Upper lobe of left lung (tissue), 6 donors: ENCODE results near the gene STOX1. TPM values are rescaled to one million over a fixed set of nuclear protein-coding genes. Genes with fewer than 3 reads are reported as not detected.
"Not testable (repeated sequence)": the region's sequence is repeated elsewhere in the genome, so short reads cannot be mapped to it uniquely, and the experiment has no call there.

ENCODE experiments used
- ATAC-seq, 2 donors: fragments of 200-7000 bp; cut with Tn5 transposase; one replicate each; pipeline ENCODE4 v1.9.1; 2022; ENCODE audit warnings: mild to moderate bottlenecking in 2 of 2, moderate library complexity in 2 of 2; ENCODE audit not compliant: low FRiP score in 2 of 2
- DNase-seq, 2 donors: peaks; one replicate each; pipeline ENCODE4 v3.0.0-alpha.2; 2019 to 2020
- H3K27ac ChIP-seq, 4 donors: fragments of 200-600 bp; sonication (generic); one replicate each; pipeline ENCODE4 v1.5.1; 2016 to 2019
- H3K27me3 ChIP-seq, 4 donors: fragments of 200-600 bp; sonication (generic); one replicate each; pipeline ENCODE4 v1.5.1; 2017 to 2019
- H3K36me3 ChIP-seq, 4 donors: fragments of 200-600 bp; sonication (generic); one replicate each; pipeline ENCODE4 v1.5.1; 2016 to 2019
- H3K4me1 ChIP-seq, 4 donors: fragments of 200-600 bp; sonication (generic); one replicate each; pipeline ENCODE4 v1.5.1; 2018 to 2019
- H3K4me3 ChIP-seq, 4 donors: fragments of 200-600 bp; sonication (generic); one replicate each; pipeline ENCODE4 v1.5.1; 2017 to 2019; ENCODE audit warnings: mild to moderate bottlenecking in 2 of 4, moderate library complexity in 1 of 4
- H3K9me3 ChIP-seq, 4 donors: fragments of 200-600 bp; sonication (generic); one replicate each; pipeline ENCODE4 v1.5.1; 2018 to 2019
- EP300 ChIP-seq, 4 donors: sonication (generic); formaldehyde crosslinking; IDR thresholded peaks; one replicate each; pipeline ENCODE4 v1.5.1; 2017; ENCODE audit warnings: antibody characterized with exemption in 4 of 4, control low read depth in 2 of 4
- POLR2A ChIP-seq, 4 donors: fragments of 450-650 bp; IDR thresholded peaks; one replicate each; pipeline ENCODE4 v1.5.1; 2016 to 2017; ENCODE audit warnings: antibody characterized with exemption in 4 of 4, mild to moderate bottlenecking in 2 of 4
- POLR2AphosphoS5 ChIP-seq, 2 donors: sonication (generic); formaldehyde crosslinking; IDR thresholded peaks; one replicate each; pipeline ENCODE4 v1.5.1; 2017; ENCODE audit warnings: antibody characterized with exemption in 2 of 2
- WGBS, 2 donors: methylation state at CpG; one replicate each; pipeline ENCODE4 v1.1.5; 2017 to 2018; 5-methylcytosine and 5-hydroxymethylcytosine counted together
- total RNA-seq, 6 donors: library from RNA; depleted of rRNA in 4 of 6; stranded (reverse); fragments of >200 nt in 4 of 6; gene quantifications; one replicate each; pipeline versions ENCODE4 v1.1.0 to v1.2.1, GENCODE V29; 2016 to 2021
- TF ChIP-seq, protein P1 (sequence below), 6 experiments: fragments of 450-650 bp in 4 of 6; fragments of 200-600 bp in 2 of 6; sonication (generic) in 2 of 6; IDR thresholded peaks; one replicate each; pipeline ENCODE4 v1.5.1; 2016 to 2019; ENCODE audit warnings: antibody characterized with exemption in 6 of 6
- donor health status: DM: no; HTN: no; CAD: no; lungs with moderate emphysema.
- donor health status: DM: no; HTN: yes; CAD: no; lungs with severe emphysema.

STOX1 gene
- total RNA-seq, 6 donors from 2014 or later = 0.23 to 25.6 (median 3.1) TPM

DNA sequence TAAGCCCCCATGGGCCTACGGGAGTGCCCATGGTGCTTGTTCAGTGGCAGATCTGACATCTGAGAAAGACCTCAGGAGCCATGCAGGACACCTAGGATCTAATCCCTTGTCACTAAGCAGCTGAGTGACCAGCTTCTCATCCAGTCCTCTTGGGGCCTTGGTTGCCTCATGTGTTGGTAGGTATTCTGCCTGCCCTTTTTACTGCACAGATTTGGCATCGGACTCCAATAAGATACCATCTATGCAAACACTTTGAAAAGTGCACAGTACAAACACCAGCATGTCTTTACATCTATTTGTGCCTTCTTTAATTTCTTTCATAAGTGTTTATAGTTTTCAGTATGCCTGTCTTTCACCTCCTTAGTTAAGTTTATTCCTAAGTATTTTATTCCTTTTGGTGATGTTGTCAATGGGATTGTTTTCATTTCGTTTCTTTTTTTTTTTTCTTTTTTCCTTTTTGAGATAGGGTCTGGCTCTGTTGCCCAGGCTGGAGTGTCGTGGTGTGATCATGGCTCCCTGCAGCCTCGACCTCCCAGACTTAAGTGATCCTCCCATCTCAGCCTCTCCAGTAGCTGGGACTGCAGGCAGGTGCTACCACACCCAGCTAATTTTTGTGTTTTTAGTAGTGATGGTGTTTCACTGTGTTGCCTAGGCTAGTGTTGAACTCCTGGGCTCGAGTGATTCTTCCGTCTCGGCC, 10.4 kb downstream of the STOX1 start:
- Histone ChIP-seq H3K9me3 (no peaks in the 10 kb centered on the region), H3K27ac (no peak overlapping the region), H3K36me3 (no peaks in the 10 kb centered on the region), H3K27me3 (no peaks in the 10 kb centered on the region), H3K4me3 (no peak overlapping the region), H3K4me1 (no peaks in the 10 kb centered on the region)
- no peak for ATAC-seq
- TF ChIP-seq POLR2A (IDR thresholded peaks at IDR 0.05) (no peak), POLR2AphosphoS5 (IDR thresholded peaks at IDR 0.05) (no peak), EP300 (IDR thresholded peaks at IDR 0.05) (no peak)
- TF ChIP-seq, protein P1, sequence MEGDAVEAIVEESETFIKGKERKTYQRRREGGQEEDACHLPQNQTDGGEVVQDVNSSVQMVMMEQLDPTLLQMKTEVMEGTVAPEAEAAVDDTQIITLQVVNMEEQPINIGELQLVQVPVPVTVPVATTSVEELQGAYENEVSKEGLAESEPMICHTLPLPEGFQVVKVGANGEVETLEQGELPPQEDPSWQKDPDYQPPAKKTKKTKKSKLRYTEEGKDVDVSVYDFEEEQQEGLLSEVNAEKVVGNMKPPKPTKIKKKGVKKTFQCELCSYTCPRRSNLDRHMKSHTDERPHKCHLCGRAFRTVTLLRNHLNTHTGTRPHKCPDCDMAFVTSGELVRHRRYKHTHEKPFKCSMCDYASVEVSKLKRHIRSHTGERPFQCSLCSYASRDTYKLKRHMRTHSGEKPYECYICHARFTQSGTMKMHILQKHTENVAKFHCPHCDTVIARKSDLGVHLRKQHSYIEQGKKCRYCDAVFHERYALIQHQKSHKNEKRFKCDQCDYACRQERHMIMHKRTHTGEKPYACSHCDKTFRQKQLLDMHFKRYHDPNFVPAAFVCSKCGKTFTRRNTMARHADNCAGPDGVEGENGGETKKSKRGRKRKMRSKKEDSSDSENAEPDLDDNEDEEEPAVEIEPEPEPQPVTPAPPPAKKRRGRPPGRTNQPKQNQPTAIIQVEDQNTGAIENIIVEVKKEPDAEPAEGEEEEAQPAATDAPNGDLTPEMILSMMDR (IDR thresholded peaks at IDR 0.05) = no peak
- no peak for DNase-seq
- 88 to 93% methylated on average over 7 to 8 of the region's 8 CpGs for WGBS, 2 donors

DNA sequence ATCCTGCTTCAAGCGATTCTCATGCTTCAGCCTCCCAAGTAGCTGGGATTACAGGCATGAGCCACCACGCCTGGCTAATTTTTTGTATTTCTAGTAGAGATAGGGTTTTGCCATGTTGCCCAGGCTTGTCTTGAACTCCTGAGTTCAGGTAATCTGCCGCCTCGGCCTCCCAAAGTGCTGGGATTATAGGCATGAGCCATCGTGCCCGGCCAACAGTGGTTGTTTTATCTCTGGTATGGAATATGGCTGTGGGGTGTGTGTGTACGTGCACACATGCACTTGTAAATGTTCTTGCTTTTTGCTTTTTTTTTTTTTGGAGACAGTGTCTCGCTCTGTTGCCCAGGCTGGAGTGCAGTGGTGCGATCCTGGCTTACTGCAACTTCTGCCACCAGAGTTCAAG, 13.3 kb downstream of the STOX1 start:
- H3K27me3 ChIP-seq, DNase-seq, H3K27ac ChIP-seq, H3K36me3 ChIP-seq, H3K9me3 ChIP-seq, H3K4me1 ChIP-seq, ATAC-seq, H3K4me3 ChIP-seq: not testable (repeated sequence)
- 94% methylated on average over 9 of the region's 9 CpGs for WGBS, 2 donors

DNA sequence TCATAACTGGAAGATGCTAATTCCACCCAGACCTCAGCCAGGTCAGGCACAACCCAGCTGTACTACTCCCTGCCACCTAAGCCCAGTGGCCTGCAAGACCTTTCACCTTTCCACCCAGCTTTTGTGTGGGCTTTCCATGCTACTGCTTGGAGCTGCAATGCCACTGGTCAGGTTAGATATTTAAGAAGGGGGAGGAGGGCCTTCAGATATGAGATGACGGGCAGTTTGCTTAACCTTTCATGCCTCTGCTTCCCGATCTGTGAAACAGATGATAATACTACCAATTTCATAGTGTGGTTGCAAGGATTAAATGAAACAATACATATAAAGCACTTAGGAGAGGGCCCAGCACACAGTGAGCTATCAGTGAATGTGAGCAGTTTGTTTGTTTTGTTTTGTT, 20.9 kb downstream of the STOX1 start:
- 83 to 97% methylated on average over 2 of the region's 2 CpGs for WGBS, 2 donors
- Histone ChIP-seq H3K9me3 (no peaks in the 10 kb centered on the region), H3K4me3 (no peak overlapping the region), H3K27me3 (no peaks in the 10 kb centered on the region), H3K27ac (no peak overlapping the region), H3K4me1 (no peaks in the 10 kb centered on the region), H3K36me3 (no peaks in the 10 kb centered on the region)
- no peak for DNase-seq
- TF ChIP-seq, protein P1 (IDR thresholded peaks at IDR 0.05) = no peak
- no peak for ATAC-seq

DNA sequence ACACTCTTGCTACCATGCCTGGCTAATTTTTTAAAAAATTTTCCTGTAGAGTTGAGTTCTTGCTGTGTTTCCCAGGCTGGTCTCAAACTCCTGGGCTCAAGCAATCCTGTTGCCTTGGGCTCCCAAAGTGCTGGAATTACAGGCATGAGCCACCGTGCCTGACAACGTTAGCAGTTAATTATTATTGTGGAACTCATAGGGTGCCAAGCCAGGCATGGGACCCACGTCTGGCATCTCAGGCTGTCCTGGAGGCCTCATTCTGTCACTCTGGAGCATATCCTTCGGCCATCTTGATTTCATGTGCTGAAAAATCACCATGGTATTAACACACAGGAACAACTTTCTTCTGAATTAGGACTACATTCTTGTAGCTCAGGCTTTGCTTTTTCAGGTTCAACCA, 21.5 kb downstream of the STOX1 start:
- 71 to 80% methylated on average over 4 of the region's 4 CpGs for WGBS, 2 donors
- ATAC-seq = no peak
- Histone ChIP-seq H3K27me3 (no peaks in the 10 kb centered on the region), H3K4me1 (no peaks in the 10 kb centered on the region), H3K9me3 (no peaks in the 10 kb centered on the region), H3K4me3 (no peak overlapping the region), H3K27ac (no peak overlapping the region), H3K36me3 (no peaks in the 10 kb centered on the region)
- no peak for DNase-seq
- TF ChIP-seq POLR2A (IDR thresholded peaks at IDR 0.05) (no peak), POLR2AphosphoS5 (IDR thresholded peaks at IDR 0.05) (no peak), EP300 (IDR thresholded peaks at IDR 0.05) (no peak)
- TF ChIP-seq, protein P1 (IDR thresholded peaks at IDR 0.05) = no peak

DNA sequence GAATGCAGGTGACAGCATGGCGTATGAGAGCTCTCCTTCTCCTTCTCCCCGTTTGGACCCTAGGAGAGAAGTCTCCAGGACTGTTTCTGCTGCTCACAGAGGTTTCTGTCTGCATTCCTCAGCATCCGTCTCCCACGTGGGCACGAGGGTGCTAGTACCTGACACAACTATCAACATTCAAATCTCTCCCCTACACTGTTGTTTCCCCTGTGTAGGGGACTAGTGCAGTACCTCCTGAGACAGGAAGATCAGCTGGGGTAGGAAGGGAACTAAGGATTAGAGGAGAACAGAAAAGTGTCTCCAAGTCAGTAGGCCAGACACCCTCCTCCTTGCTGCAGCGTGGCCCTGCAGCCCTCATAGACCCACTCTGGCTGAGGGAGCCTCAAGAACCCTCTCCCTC, 29.0 kb downstream of the STOX1 start:
- Histone ChIP-seq H3K4me1 (no peaks in the 10 kb centered on the region), H3K4me3 (no peak overlapping the region), H3K27me3 (no peaks in the 10 kb centered on the region), H3K27ac (no peak overlapping the region), H3K9me3 (peaks cover 0 to 15% (median 8%) of the 10 kb centered on the region in 4 donors), H3K36me3 (no peaks in the 10 kb centered on the region)
- peak in 1 of 2 donors; percentile 7 for ATAC-seq
- no peak for TF ChIP-seq POLR2A (IDR thresholded peaks at IDR 0.05)
- TF ChIP-seq, protein P1 (IDR thresholded peaks at IDR 0.05) = no peak
- no peak for TF ChIP-seq POLR2AphosphoS5 (IDR thresholded peaks at IDR 0.05)
- no peak for TF ChIP-seq EP300 (IDR thresholded peaks at IDR 0.05)
- DNase-seq = no peak
- 60 to 64% methylated on average over 5 to 6 of the region's 6 CpGs for WGBS, 2 donors
